Measurements from ENCODE around the gene NUDCD3.

The NUDCD3 gene

DNA sequence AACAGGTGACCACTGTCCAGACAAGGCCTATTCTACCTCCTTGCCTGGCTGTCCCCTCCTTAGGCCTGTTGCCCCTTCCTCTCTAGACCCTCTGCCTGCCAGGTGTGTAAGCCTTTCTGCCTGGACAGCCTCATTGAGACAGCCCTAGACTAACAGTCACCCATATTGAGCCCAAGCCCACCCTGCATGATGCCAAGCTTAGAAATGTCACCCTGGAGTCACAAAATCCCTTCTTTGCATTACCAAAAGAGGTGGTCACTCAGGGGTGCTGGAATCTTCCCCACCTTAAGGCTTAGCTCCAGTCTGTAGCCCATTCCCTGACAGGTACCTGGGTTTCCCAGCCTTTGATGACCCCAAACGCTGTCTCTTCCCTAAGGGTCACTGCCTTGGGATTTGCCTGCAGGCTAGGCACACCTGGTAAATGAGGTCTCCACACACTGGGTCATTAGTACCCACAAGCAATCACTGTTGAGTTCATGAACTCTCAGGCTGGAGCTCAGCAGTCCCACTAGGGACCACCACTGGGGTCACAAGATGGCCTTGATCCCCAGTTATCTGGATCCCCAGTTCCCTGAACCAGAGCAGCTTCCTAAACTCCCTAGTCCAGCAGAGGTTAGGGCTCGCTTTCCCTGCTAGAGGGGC lies 110.1 kb downstream of the NUDCD3 start:
- TF ChIP-seq, protein P1, sequence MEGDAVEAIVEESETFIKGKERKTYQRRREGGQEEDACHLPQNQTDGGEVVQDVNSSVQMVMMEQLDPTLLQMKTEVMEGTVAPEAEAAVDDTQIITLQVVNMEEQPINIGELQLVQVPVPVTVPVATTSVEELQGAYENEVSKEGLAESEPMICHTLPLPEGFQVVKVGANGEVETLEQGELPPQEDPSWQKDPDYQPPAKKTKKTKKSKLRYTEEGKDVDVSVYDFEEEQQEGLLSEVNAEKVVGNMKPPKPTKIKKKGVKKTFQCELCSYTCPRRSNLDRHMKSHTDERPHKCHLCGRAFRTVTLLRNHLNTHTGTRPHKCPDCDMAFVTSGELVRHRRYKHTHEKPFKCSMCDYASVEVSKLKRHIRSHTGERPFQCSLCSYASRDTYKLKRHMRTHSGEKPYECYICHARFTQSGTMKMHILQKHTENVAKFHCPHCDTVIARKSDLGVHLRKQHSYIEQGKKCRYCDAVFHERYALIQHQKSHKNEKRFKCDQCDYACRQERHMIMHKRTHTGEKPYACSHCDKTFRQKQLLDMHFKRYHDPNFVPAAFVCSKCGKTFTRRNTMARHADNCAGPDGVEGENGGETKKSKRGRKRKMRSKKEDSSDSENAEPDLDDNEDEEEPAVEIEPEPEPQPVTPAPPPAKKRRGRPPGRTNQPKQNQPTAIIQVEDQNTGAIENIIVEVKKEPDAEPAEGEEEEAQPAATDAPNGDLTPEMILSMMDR (IDR thresholded peaks at IDR 0.05; ENCODE audit: borderline replicate concordance, control extremely low read depth, extremely low read depth, insufficient read depth, missing control alignments), result no peak
- in situ Hi-C loops (cut with MboI; ENCODE audit: low sequenced_read_pairs, unreplicated experiment), result no loop called here
- DNase-seq (ENCODE audit: low spot score), result peak; percentile 22

DNA sequence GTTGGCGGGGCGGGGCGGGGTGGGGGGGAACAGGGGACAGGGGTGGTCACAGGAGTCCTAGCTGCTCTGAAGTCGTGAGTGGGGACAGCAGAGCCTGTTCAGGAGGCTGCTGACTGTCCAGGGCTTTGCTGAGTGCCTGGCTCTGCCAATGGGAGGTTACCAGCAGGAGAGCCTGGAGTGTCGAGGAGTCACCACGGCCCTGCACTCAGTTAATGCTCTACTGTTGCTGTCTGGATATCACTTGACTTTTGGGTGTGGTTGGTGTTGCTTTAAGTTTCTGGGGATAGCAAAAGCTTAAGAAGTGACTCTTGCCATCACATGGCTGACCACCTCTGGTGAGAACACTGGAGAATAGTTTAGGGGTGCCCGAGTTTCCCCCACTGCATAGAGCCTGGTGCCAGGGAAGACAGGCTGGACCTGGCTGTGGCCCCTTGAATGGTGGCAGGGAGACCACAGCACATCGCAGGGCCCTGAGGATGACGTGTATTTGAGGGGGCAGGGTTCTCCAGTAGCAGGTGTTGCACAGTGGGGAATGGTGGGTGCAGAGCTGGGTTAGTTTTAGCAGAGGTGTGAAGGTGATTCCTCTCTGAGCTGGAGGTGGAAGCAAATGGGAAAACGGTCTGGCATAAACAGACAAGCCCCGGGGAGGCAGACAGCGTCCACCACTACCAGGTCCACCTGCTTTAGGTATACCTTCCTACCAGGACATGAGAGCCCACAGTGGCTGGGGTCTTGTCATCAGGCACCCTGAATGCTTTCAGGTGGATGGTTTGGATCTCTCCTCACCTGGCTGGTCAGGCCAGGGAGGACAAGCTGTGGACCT lies 110.9 kb downstream of the NUDCD3 start:
- peak; percentile 24 for DNase-seq (ENCODE audit: low spot score)
- in situ Hi-C loops (cut with MboI; ENCODE audit: low sequenced_read_pairs, unreplicated experiment), result no loop called here
- TF ChIP-seq, protein P1 (IDR thresholded peaks at IDR 0.05; ENCODE audit: borderline replicate concordance, control extremely low read depth, extremely low read depth, insufficient read depth, missing control alignments), result no peak

- in situ Hi-C loops (cut with MboI; ENCODE audit: low sequenced_read_pairs, unreplicated experiment), result no loop called here
- peak; percentile 12 for DNase-seq (ENCODE audit: low spot score)
- TF ChIP-seq, protein P1 (IDR thresholded peaks at IDR 0.05; ENCODE audit: borderline replicate concordance, control extremely low read depth, extremely low read depth, insufficient read depth, missing control alignments), result no peak
Observed at GRCh38 chr7:44378744-44379143, 111.7 kb downstream of the NUDCD3 start.

GRCh38 chr7:44377681-44378421 lies 112.6 kb downstream of the NUDCD3 start:
- DNase-seq (ENCODE audit: low spot score), result peak; percentile 76
- in situ Hi-C loops (cut with MboI; ENCODE audit: low sequenced_read_pairs, unreplicated experiment), result no loop called here
- TF ChIP-seq, protein P1 (IDR thresholded peaks at IDR 0.05; ENCODE audit: borderline replicate concordance, control extremely low read depth, extremely low read depth, insufficient read depth, missing control alignments), result no peak

DNA sequence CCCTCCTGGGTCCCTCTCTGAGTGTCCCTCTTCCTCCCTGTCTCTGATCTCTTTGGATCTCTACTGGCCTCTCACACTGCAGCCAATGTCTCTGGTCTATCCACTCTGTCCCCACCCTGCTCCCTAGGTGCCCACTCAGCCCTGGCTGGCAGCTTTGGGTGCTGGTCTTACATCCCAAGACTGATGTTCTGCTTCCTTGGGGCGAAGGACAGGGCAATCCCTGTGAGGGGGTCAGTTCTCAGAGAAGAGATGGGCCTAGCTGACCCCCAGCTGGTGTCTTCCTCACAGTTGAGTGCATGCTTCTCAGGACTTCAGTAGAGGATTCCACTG lies 113.4 kb downstream of the NUDCD3 start:
- DNase-seq (ENCODE audit: low spot score), result peak; percentile 11
- TF ChIP-seq, protein P1 (IDR thresholded peaks at IDR 0.05; ENCODE audit: borderline replicate concordance, control extremely low read depth, extremely low read depth, insufficient read depth, missing control alignments), result no peak
- in situ Hi-C loops (cut with MboI; ENCODE audit: low sequenced_read_pairs, unreplicated experiment), result no loop called here

GRCh38 chr7:44376429-44377133 lies 113.9 kb downstream of the NUDCD3 start:
- peak; percentile 10 for DNase-seq (ENCODE audit: low spot score)
- TF ChIP-seq, protein P1 (IDR thresholded peaks at IDR 0.05; ENCODE audit: borderline replicate concordance, control extremely low read depth, extremely low read depth, insufficient read depth, missing control alignments), result no peak
- in situ Hi-C loops (cut with MboI; ENCODE audit: low sequenced_read_pairs, unreplicated experiment), result no loop called here
